Coronary artery (tissue), 2 donors: ENCODE measurements around the gene PSD4.

ENCODE experiments used
- DNase-seq: peaks from one replicate; pipeline ENCODE4 v3.0.0-alpha.2; 2017; ENCODE audit warnings: low spot score
- H3K27ac ChIP-seq, 2 donors: fragments of 200-600 bp; sonication (generic); one replicate each; pipeline ENCODE4 v1.5.1; 2016 to 2019
- H3K4me3 ChIP-seq: fragments of 200-600 bp; sonication (generic); 2 replicates; pipeline ENCODE4 v1.5.1; 2016; ENCODE audit warnings: mild to moderate bottlenecking, moderate library complexity
- CTCF ChIP-seq: fragments of 200-600 bp; sonication (generic); IDR thresholded peaks from one replicate; pipeline ENCODE4 v1.5.1; 2019; ENCODE audit warnings: antibody characterized with exemption

PSD4 gene

GRCh38 chr2:113252047-113252590 lies 78.3 kb downstream of the PSD4 start:
- Histone ChIP-seq H3K4me3 (no peak overlapping the region), H3K27ac (no peak overlapping the region)
- DNase-seq, result no peak
- no peak for TF ChIP-seq CTCF

GRCh38 chr2:113253453-113253852 lies 79.7 kb downstream of the PSD4 start:
- no peak for DNase-seq
- TF ChIP-seq CTCF, result no peak
- H3K27ac ChIP-seq, result no peak overlapping the region
- no peak overlapping the region for H3K4me3 ChIP-seq

- Histone ChIP-seq H3K4me3 (no peak overlapping the region), H3K27ac (no peak overlapping the region)
- TF ChIP-seq CTCF, result no peak
- DNase-seq, result no peak
Observed at GRCh38 chr2:113255140-113256070, 81.6 kb downstream of the PSD4 start.

GRCh38 chr2:113257516-113258264 lies 83.9 kb downstream of the PSD4 start:
- TF ChIP-seq CTCF, result no peak
- Histone ChIP-seq H3K4me3 (no peak overlapping the region), H3K27ac (no peak overlapping the region)
- DNase-seq, result no peak

- H3K27ac ChIP-seq, result no peak overlapping the region
- no peak for TF ChIP-seq CTCF
- no peak for DNase-seq
- no peak overlapping the region for H3K4me3 ChIP-seq
Observed at GRCh38 chr2:113258471-113259147, 84.8 kb downstream of the PSD4 start.
